Measurements from ENCODE around the gene TCTA. TPM values are rescaled to one million over a fixed set of nuclear protein-coding genes. Genes with fewer than 3 reads are reported as not detected.

Gene TCTA
- polyA plus RNA-seq, 3 donors: 22.4 to 35.5 (median 26.7) TPM

- 62% methylated on average over 2 of the region's 17 CpGs for WGBS (ENCODE audit: insufficient coverage)
- H3K4me3 ChIP-seq (replicated peaks in 1 of 3; ENCODE audit: low read depth in 2 of 3, low read length in 3 of 3): peak overlapping the region in 2 of 3 experiments; percentile 29 to 60
- peak in 1 of 3 donors; percentile 51 for DNase-seq
- H3K9ac ChIP-seq (ENCODE audit: insufficient read depth, low read length, poor library complexity, severe bottlenecking): peak overlapping the region; percentile 32
- no peak overlapping the region for H2AFZ ChIP-seq (ENCODE audit: insufficient read depth, low read depth, low read length, poor library complexity, severe bottlenecking)
- peaks cover 94% of the 10 kb centered on the region for H4K20me1 ChIP-seq (ENCODE audit: insufficient read depth, low read length)
- H3K4me3 Mint-ChIP-seq: peak overlapping the region; percentile 61 to 82
- intact Hi-C loops (cut with micrococcal nuclease): no loop called here
- peak overlapping the region; percentile 60 to 72 for H3K27ac ChIP-seq (ENCODE audit: low read depth in 1 of 2, low read length in 2 of 2)
- H3K27me3 Mint-ChIP-seq (ENCODE audit: low read depth in 3 of 3): peaks cover 0 to 2% (median 1%) of the 10 kb centered on the region in 3 donors
- H3K79me2 ChIP-seq (ENCODE audit: insufficient read depth, low read length): peaks cover 99% of the 10 kb centered on the region
- H3K9me3 Mint-ChIP-seq: no peaks in the 10 kb centered on the region
- peaks cover 58% of the 10 kb centered on the region for H3K4me1 Mint-ChIP-seq
- H3K4me2 ChIP-seq (replicated peaks; ENCODE audit: extremely low read depth, low read length, poor library complexity, severe bottlenecking): peak overlapping the region; percentile 60
- peaks cover 48 to 60% of the 10 kb centered on the region in 2 donors for H3K4me1 ChIP-seq (ENCODE audit: control insufficient read depth in 1 of 2, insufficient read depth in 2 of 2, low read length in 2 of 2)
- no peak for TF ChIP-seq CTCF (IDR thresholded peaks at IDR 0.05)
- H3K27ac Mint-ChIP-seq: peak overlapping the region; percentile 88 to 94 (median 91)
- H3K36me3 Mint-ChIP-seq: peaks cover 17 to 28% of the 10 kb centered on the region in 2 donors
- H3K27me3 ChIP-seq (ENCODE audit: control insufficient read depth in 2 of 2, insufficient read depth in 2 of 2, low read length in 2 of 2): no peaks in the 10 kb centered on the region
- no peaks in the 10 kb centered on the region for H3K9me3 ChIP-seq (replicated peaks in 1 of 2; ENCODE audit: control insufficient read depth in 1 of 2, insufficient read depth in 1 of 2, low read length in 2 of 2)
- H3K36me3 ChIP-seq (replicated peaks in 1 of 2; ENCODE audit: control insufficient read depth in 1 of 2, insufficient read depth in 2 of 2, low read length in 2 of 2): peaks cover 3 to 25% of the 10 kb centered on the region in 2 donors
These were observed 5.4 kb upstream of the TCTA start for GRCh38 chr3:49406571-49407565.

GRCh38 chr3:49410066-49410845 lies 2.0 kb upstream of the TCTA start:
- H3K4me1 Mint-ChIP-seq: peaks cover 69% of the 10 kb centered on the region

More at GRCh38 chr3:49410066-49410845, 2.0 kb upstream of the TCTA start:
- Histone ChIP-seq H4K20me1 (ENCODE audit: insufficient read depth, low read length) (peaks cover 61% of the 10 kb centered on the region), H3K9ac (ENCODE audit: insufficient read depth, low read length, poor library complexity, severe bottlenecking) (peak overlapping the region; percentile 95), H3K4me1 (ENCODE audit: control insufficient read depth in 1 of 2, insufficient read depth in 2 of 2, low read length in 2 of 2) (peaks cover 67 to 78% of the 10 kb centered on the region in 2 donors), H3K9me3 (replicated peaks in 1 of 2; ENCODE audit: control insufficient read depth in 1 of 2, insufficient read depth in 1 of 2, low read length in 2 of 2) (no peaks in the 10 kb centered on the region), H3K27ac (ENCODE audit: low read depth in 1 of 2, low read length in 2 of 2) (peak overlapping the region in 1 of 2 donors; percentile 90), H3K27me3 (ENCODE audit: control insufficient read depth in 2 of 2, insufficient read depth in 2 of 2, low read length in 2 of 2) (no peaks in the 10 kb centered on the region), H2AFZ (ENCODE audit: insufficient read depth, low read depth, low read length, poor library complexity, severe bottlenecking) (no peak overlapping the region), H3K4me2 (replicated peaks; ENCODE audit: extremely low read depth, low read length, poor library complexity, severe bottlenecking) (peak overlapping the region; percentile 93), H3K36me3 (replicated peaks in 1 of 2; ENCODE audit: control insufficient read depth in 1 of 2, insufficient read depth in 2 of 2, low read length in 2 of 2) (peaks cover 7 to 13% of the 10 kb centered on the region in 2 donors), H3K4me3 (replicated peaks in 1 of 3; ENCODE audit: low read depth in 2 of 3, low read length in 3 of 3) (peak overlapping the region; percentile 91 to 99 (median 99)), H3K79me2 (ENCODE audit: insufficient read depth, low read length) (peaks cover 95% of the 10 kb centered on the region)
- peaks cover 16 to 20% of the 10 kb centered on the region in 2 donors for H3K36me3 Mint-ChIP-seq
- peak overlapping the region in 6 of 7 donors; percentile 57 to 94 (median 92) for H3K27ac Mint-ChIP-seq
- no peak for DNase-seq
- H3K4me3 Mint-ChIP-seq: peak overlapping the region; percentile 87 to 93
- intact Hi-C loops (cut with micrococcal nuclease): loop anchor here (5.0 to 10.0 kb wide), 4 partner anchors 37 to 73 kb away; partner anchors contain the start of gene GPX1 (in 1 of the 2)
- peaks cover 0 to 2% (median 1%) of the 10 kb centered on the region in 3 donors for H3K27me3 Mint-ChIP-seq (ENCODE audit: low read depth in 3 of 3)
- WGBS (ENCODE audit: insufficient coverage): no CpG with 5 or more reads among the region's 4 CpGs
- TF ChIP-seq CTCF (IDR thresholded peaks at IDR 0.05): no peak
- H3K9me3 Mint-ChIP-seq: peaks cover 0 to 2% (median 0%) of the 10 kb centered on the region in 7 donors

All from CD14-positive monocyte (primary cell).